ENCODE results near the gene NALCN. TPM values are rescaled to one million over a fixed set of nuclear protein-coding genes. Genes with fewer than 3 reads are reported as not detected.

NALCN gene
- total and polyA plus RNA-seq, 2 donors (not counting 1 experiment from before 2014, with no cell fraction given), result not detected

DNA sequence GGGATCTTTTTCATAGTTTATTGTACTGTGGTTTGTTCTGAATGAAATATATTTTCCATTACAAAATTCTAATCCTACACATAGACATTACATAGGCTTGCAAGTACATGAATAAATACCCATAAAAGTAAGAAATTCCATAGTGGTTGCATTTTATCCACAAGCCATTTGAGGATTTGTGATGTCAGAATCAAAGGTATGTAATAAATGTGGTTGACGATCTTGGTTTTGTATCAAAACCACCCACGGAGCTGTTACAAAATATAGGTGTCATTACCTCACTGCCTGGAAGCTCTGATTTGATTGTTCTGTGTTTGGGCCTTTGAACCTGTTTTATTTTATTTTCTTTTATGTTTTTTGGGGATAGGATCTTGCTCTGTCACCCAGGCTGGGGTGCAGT, 125.1 kb downstream of the NALCN start:
- intact Hi-C loops (cut with micrococcal nuclease), result no loop called here
- H3K27me3 Mint-ChIP-seq, result no peaks in the 10 kb centered on the region

DNA sequence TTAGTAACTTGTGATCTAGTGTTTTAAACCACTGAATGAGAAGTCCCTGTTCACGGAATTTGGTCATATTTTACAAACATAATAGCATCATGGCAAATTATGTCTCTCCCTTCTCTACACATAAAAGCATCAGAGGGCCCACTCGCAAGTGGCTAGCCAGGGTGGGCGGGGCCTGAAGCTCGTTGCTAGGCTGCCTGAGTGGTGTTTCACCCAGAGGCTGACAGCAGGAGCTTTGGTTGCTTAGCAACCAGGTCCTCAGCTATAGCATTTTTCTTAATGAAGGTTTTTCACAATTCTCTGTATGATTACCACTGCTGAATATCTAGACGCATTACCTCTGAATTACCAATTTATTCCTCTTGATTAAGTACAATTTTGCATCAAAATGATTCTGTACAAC, 126.5 kb downstream of the NALCN start:
- CTCF ChIA-PET, result no interaction called here
- no peak overlapping the region for H3K4me2 ChIP-seq (replicated peaks; ENCODE audit: low read depth, low read length, poor library complexity, severe bottlenecking)
- POLR2A ChIA-PET, result no interaction called here
- no peak overlapping the region for H3K4me3 Mint-ChIP-seq
- peaks cover 5% of the 10 kb centered on the region for H3K9me3 Mint-ChIP-seq (ENCODE audit: insufficient read depth)
- no peaks in the 10 kb centered on the region for H3K27me3 Mint-ChIP-seq
- H2AFZ ChIP-seq (ENCODE audit: insufficient read depth, low read depth, low read length, poor library complexity, severe bottlenecking), result no peak overlapping the region
- no peak overlapping the region for H3K27ac Mint-ChIP-seq
- H4K20me1 ChIP-seq (ENCODE audit: control insufficient read depth, insufficient read depth, low read length, poor library complexity, severe bottlenecking), result no peaks in the 10 kb centered on the region
- H3K9ac ChIP-seq (ENCODE audit: low read length), result no peak overlapping the region
- H3K4me1 ChIP-seq (ENCODE audit: control insufficient read depth in 2 of 2, insufficient read depth in 2 of 2, low read length in 2 of 2), result no peaks in the 10 kb centered on the region
- H3K4me3 ChIP-seq (ENCODE audit: control extremely low read depth in 1 of 5, extremely low read depth in 1 of 5, insufficient read depth in 1 of 5, low read depth in 2 of 5, low read length in 4 of 5), result no peak overlapping the region
- intact Hi-C loops (cut with micrococcal nuclease), result no loop called here
- TF ChIP-seq, protein P1, sequence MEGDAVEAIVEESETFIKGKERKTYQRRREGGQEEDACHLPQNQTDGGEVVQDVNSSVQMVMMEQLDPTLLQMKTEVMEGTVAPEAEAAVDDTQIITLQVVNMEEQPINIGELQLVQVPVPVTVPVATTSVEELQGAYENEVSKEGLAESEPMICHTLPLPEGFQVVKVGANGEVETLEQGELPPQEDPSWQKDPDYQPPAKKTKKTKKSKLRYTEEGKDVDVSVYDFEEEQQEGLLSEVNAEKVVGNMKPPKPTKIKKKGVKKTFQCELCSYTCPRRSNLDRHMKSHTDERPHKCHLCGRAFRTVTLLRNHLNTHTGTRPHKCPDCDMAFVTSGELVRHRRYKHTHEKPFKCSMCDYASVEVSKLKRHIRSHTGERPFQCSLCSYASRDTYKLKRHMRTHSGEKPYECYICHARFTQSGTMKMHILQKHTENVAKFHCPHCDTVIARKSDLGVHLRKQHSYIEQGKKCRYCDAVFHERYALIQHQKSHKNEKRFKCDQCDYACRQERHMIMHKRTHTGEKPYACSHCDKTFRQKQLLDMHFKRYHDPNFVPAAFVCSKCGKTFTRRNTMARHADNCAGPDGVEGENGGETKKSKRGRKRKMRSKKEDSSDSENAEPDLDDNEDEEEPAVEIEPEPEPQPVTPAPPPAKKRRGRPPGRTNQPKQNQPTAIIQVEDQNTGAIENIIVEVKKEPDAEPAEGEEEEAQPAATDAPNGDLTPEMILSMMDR (IDR thresholded peaks at IDR 0.05), result no peak
- TF ChIP-seq EZH2 (IDR thresholded peaks at IDR 0.05; ENCODE audit: borderline replicate concordance, insufficient read depth, low read depth, low read length, poor library complexity, severe bottlenecking), result no peak
- H3K27me3 ChIP-seq (replicated peaks in 1 of 4; ENCODE audit: control extremely low read depth in 1 of 4, control insufficient read depth in 3 of 4, insufficient read depth in 4 of 4, low read length in 3 of 4), result no peaks in the 10 kb centered on the region
- no peaks in the 10 kb centered on the region for H3K79me2 ChIP-seq (ENCODE audit: control insufficient read depth, insufficient read depth, low read length)
- no peaks in the 10 kb centered on the region for H3K36me3 ChIP-seq (replicated peaks in 1 of 2; ENCODE audit: control extremely low read depth in 1 of 2, control insufficient read depth in 1 of 2, extremely low read depth in 1 of 2, insufficient read depth in 2 of 2, low read length in 1 of 2)
- WGBS (ENCODE audit: insufficient coverage), result 19% methylated on average over 5 of the region's 5 CpGs
- ATAC-seq (ENCODE audit: low read depth) (no peak), DNase-seq (no peak)
- no peaks in the 10 kb centered on the region for H3K4me1 Mint-ChIP-seq
- no peaks in the 10 kb centered on the region for H3K9me3 ChIP-seq (ENCODE audit: control extremely low read depth in 1 of 3, control insufficient read depth in 2 of 3, insufficient read depth in 1 of 3, low read length in 2 of 3)
- H3K27ac ChIP-seq (ENCODE audit: low read length in 2 of 2), result no peak overlapping the region

More for the DNA sequence above, 125.1 kb downstream of the NALCN start:
- peaks cover 5% of the 10 kb centered on the region for H3K9me3 Mint-ChIP-seq (ENCODE audit: insufficient read depth)
- Histone ChIP-seq H3K79me2 (ENCODE audit: control insufficient read depth, insufficient read depth, low read length) (no peaks in the 10 kb centered on the region), H4K20me1 (ENCODE audit: control insufficient read depth, insufficient read depth, low read length, poor library complexity, severe bottlenecking) (no peaks in the 10 kb centered on the region), H2AFZ (ENCODE audit: insufficient read depth, low read depth, low read length, poor library complexity, severe bottlenecking) (no peak overlapping the region), H3K27ac (ENCODE audit: low read length in 2 of 2) (no peak overlapping the region), H3K9ac (ENCODE audit: low read length) (no peak overlapping the region), H3K4me1 (ENCODE audit: control insufficient read depth in 2 of 2, insufficient read depth in 2 of 2, low read length in 2 of 2) (no peaks in the 10 kb centered on the region), H3K4me2 (replicated peaks; ENCODE audit: low read depth, low read length, poor library complexity, severe bottlenecking) (no peak overlapping the region), H3K4me3 (ENCODE audit: control extremely low read depth in 1 of 5, extremely low read depth in 1 of 5, insufficient read depth in 1 of 5, low read depth in 2 of 5, low read length in 4 of 5) (no peak overlapping the region), H3K36me3 (replicated peaks in 1 of 2; ENCODE audit: control extremely low read depth in 1 of 2, control insufficient read depth in 1 of 2, extremely low read depth in 1 of 2, insufficient read depth in 2 of 2, low read length in 1 of 2) (no peaks in the 10 kb centered on the region), H3K9me3 (ENCODE audit: control extremely low read depth in 1 of 3, control insufficient read depth in 2 of 3, insufficient read depth in 1 of 3, low read length in 2 of 3) (peaks cover 0 to 3% (median 0%) of the 10 kb centered on the region in 3 donors), H3K27me3 (replicated peaks in 1 of 4; ENCODE audit: control extremely low read depth in 1 of 4, control insufficient read depth in 3 of 4, insufficient read depth in 4 of 4, low read length in 3 of 4) (no peaks in the 10 kb centered on the region)
- DNase-seq (no peak), ATAC-seq (ENCODE audit: low read depth) (no peak)
- ChIA-PET POLR2A (no interaction called here), CTCF (no interaction called here)
- H3K27ac Mint-ChIP-seq, result no peak overlapping the region
- 95% methylated on average over 2 of the region's 2 CpGs for WGBS (ENCODE audit: insufficient coverage)
- no peak for TF ChIP-seq EZH2 (IDR thresholded peaks at IDR 0.05; ENCODE audit: borderline replicate concordance, insufficient read depth, low read depth, low read length, poor library complexity, severe bottlenecking)
- TF ChIP-seq, protein P1 (IDR thresholded peaks at IDR 0.05), result no peak
- no peaks in the 10 kb centered on the region for H3K4me1 Mint-ChIP-seq
- H3K4me3 Mint-ChIP-seq, result no peak overlapping the region

All from B cell (primary cell).